Transverse colon (tissue), 4 donors: Measurements from ENCODE around the gene UBE4B. TPM values are rescaled to one million over a fixed set of nuclear protein-coding genes. Genes with fewer than 3 reads are reported as not detected.

ENCODE experiments used
- DNase-seq: peaks from one replicate; pipeline ENCODE4 v3.0.0-alpha.2; 2019
- H3K27ac ChIP-seq, 4 donors: fragments of 200-600 bp; sonication (generic); 2 replicates each; pipeline ENCODE4 v1.5.1; 2016 to 2018; ENCODE audit warnings: inconsistent platforms in 4 of 4
- H3K27me3 ChIP-seq: fragments of 200-600 bp; sonication (generic); 2 replicates; pipeline ENCODE4 v1.5.1; 2017; ENCODE audit warnings: inconsistent platforms
- H3K36me3 ChIP-seq, 4 donors: fragments of 200-600 bp; sonication (generic); 2 replicates each; pipeline ENCODE4 v1.5.1; 2017 to 2019; ENCODE audit warnings: inconsistent platforms in 4 of 4
- H3K4me1 ChIP-seq, 4 donors: fragments of 200-600 bp; sonication (generic); 2 replicates each; pipeline ENCODE4 v1.5.1; 2017 to 2020; ENCODE audit warnings: inconsistent platforms in 4 of 4
- H3K4me3 ChIP-seq, 4 donors: fragments of 200-600 bp; sonication (generic); 1 replicate in 1 of 4; 2 replicates in 3 of 4; pipeline versions ENCODE4 v1.5.1 to v1.6.1; 2017 to 2019; ENCODE audit warnings: inconsistent platforms in 4 of 4
- H3K9me3 ChIP-seq, 2 donors: fragments of 200-600 bp; sonication (generic); 2 replicates each; pipeline ENCODE4 v1.5.1; 2017 to 2019; ENCODE audit warnings: inconsistent platforms in 2 of 2
- EP300 ChIP-seq: sonication (generic); formaldehyde crosslinking; IDR thresholded peaks from one replicate; pipeline ENCODE4 v1.6.1; 2017; ENCODE audit warnings: antibody characterized with exemption, low read depth
- POLR2A ChIP-seq: fragments of 450-650 bp; IDR thresholded peaks from one replicate; pipeline ENCODE4 v1.6.1; 2016; ENCODE audit warnings: antibody characterized with exemption, mild to moderate bottlenecking, moderate library complexity
- POLR2AphosphoS5 ChIP-seq, 3 donors: sonication (generic); formaldehyde crosslinking; IDR thresholded peaks; one replicate each; pipeline ENCODE4 v1.6.1; 2016; ENCODE audit warnings: antibody characterized with exemption in 3 of 3
- WGBS, 2 donors: methylation state at CpG; one replicate each; pipeline ENCODE4 v1.1.5; 2018; ENCODE audit warnings: low coverage in 1 of 2; 5-methylcytosine and 5-hydroxymethylcytosine counted together
- in situ Hi-C, 4 donors: fragments of 200-750 bp; cut with MboI; loops; one replicate each; pipeline versions ENCODE4 v1.15.0 to v1.15.1; 2017; ENCODE audit warnings: low sequenced_read_pairs in 3 of 4, low pct_ligation_motif_present in 1 of 4, low pct_unique_long_range_greater_than_20kb in 1 of 4
- intact Hi-C: fragments of 100-400 bp; cut with DNase I; formaldehyde crosslinking; loops from one replicate; pipeline ENCODE4 v1.15.1; 2023; ENCODE audit warnings: low total_unique reads
- total RNA-seq, 4 donors: library from RNA; depleted of rRNA; stranded (reverse); fragments of >200 nt; gene quantifications; one replicate each; pipeline ENCODE4 v1.1.0, GENCODE V29; 2016
- TF ChIP-seq, protein P1 (sequence below), 5 experiments: fragments of 200-600 bp in 3 of 5; fragments of 450-650 bp in 2 of 5; sonication (generic) in 3 of 5; IDR thresholded peaks; 1 replicate in 2 of 5; 2 replicates in 3 of 5; pipeline ENCODE4 v1.5.1; 2016 to 2017; ENCODE audit warnings: antibody characterized with exemption in 5 of 5, inconsistent platforms in 3 of 5, mild to moderate bottlenecking in 2 of 5, moderate library complexity in 1 of 5

Gene UBE4B
- total RNA-seq, 4 donors from 2014 or later, result 35.1 to 145 (median 78.7) TPM

- H3K36me3 ChIP-seq, result no peaks in the 10 kb centered on the region
Observed at GRCh38 chr1:9990944-9991343, 41.8 kb upstream of the UBE4B start.

GRCh38 chr1:9992910-9993309 is 39.8 kb upstream of the UBE4B start:
- WGBS, 2 donors, result 79% methylated on average over 5 of the region's 5 CpGs; no CpG with 5 or more reads in 1 of the 2 donors
- TF ChIP-seq POLR2AphosphoS5 (IDR thresholded peaks at IDR 0.05) (no peak), POLR2A (no peak), EP300 (no peak)
- TF ChIP-seq, protein P1, sequence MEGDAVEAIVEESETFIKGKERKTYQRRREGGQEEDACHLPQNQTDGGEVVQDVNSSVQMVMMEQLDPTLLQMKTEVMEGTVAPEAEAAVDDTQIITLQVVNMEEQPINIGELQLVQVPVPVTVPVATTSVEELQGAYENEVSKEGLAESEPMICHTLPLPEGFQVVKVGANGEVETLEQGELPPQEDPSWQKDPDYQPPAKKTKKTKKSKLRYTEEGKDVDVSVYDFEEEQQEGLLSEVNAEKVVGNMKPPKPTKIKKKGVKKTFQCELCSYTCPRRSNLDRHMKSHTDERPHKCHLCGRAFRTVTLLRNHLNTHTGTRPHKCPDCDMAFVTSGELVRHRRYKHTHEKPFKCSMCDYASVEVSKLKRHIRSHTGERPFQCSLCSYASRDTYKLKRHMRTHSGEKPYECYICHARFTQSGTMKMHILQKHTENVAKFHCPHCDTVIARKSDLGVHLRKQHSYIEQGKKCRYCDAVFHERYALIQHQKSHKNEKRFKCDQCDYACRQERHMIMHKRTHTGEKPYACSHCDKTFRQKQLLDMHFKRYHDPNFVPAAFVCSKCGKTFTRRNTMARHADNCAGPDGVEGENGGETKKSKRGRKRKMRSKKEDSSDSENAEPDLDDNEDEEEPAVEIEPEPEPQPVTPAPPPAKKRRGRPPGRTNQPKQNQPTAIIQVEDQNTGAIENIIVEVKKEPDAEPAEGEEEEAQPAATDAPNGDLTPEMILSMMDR (IDR thresholded peaks at IDR 0.05), result no peak
- Histone ChIP-seq H3K36me3 (no peaks in the 10 kb centered on the region), H3K27ac (no peak overlapping the region), H3K27me3 (peaks cover 34% of the 10 kb centered on the region), H3K4me3 (no peak overlapping the region), H3K4me1 (peaks cover 0 to 15% (median 11%) of the 10 kb centered on the region in 4 donors), H3K9me3 (no peaks in the 10 kb centered on the region)
- no peak for DNase-seq
- in situ Hi-C loops (no loop called here), intact Hi-C loops (no loop called here)

More at GRCh38 chr1:9990944-9991343, 41.8 kb upstream of the UBE4B start:
- WGBS, 2 donors, result 54 to 56% methylated on average over 2 of the region's 2 CpGs
- in situ Hi-C loops (no loop called here), intact Hi-C loops (no loop called here)
- H3K27ac ChIP-seq, result no peak overlapping the region
- peaks cover 15% of the 10 kb centered on the region for H3K27me3 ChIP-seq
- H3K9me3 ChIP-seq, result no peaks in the 10 kb centered on the region
- no peak overlapping the region for H3K4me3 ChIP-seq
- TF ChIP-seq POLR2A, result no peak
- TF ChIP-seq POLR2AphosphoS5 (IDR thresholded peaks at IDR 0.05), result no peak
- TF ChIP-seq, protein P1 (IDR thresholded peaks at IDR 0.05), result no peak
- no peak for TF ChIP-seq EP300
- no peaks in the 10 kb centered on the region for H3K4me1 ChIP-seq
- no peak for DNase-seq

DNA sequence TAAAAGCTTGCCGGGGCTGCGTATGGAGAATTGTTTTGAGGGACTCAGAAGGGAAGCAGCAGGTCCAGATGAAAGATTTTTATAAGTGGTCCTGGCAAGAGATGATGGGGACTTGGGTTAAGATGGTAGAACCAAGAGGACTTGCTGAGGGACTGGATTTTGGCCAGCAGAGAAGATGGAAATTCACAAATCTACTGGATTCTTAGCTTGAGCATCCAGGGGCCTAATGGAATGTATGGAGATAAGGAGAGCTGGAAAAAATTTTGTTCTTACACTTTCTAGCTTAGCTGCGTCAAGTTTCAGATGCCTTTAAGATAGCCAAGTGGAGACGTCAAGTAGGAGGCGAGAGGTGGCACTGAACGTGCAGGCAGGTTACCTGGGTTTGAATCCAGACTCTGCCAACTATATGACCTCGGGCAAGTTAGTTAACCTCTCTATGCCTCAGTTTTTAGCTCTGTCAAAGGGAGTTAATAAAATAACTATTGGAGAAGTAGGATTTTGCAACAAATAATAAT is 39.1 kb upstream of the UBE4B start:
- Histone ChIP-seq H3K27me3 (peaks cover 41% of the 10 kb centered on the region), H3K4me3 (no peak overlapping the region), H3K36me3 (no peaks in the 10 kb centered on the region), H3K27ac (no peak overlapping the region), H3K9me3 (no peaks in the 10 kb centered on the region), H3K4me1 (peaks cover 0 to 17% (median 14%) of the 10 kb centered on the region in 4 donors)
- no peak for DNase-seq
- intact Hi-C loops (no loop called here), in situ Hi-C loops (no loop called here)
- no peak for TF ChIP-seq POLR2A
- TF ChIP-seq POLR2AphosphoS5 (IDR thresholded peaks at IDR 0.05), result no peak
- no peak for TF ChIP-seq EP300
- TF ChIP-seq, protein P1 (IDR thresholded peaks at IDR 0.05), result no peak
- WGBS, 2 donors, result 89 to 90% methylated on average over 2 to 7 of the region's 7 CpGs

DNA sequence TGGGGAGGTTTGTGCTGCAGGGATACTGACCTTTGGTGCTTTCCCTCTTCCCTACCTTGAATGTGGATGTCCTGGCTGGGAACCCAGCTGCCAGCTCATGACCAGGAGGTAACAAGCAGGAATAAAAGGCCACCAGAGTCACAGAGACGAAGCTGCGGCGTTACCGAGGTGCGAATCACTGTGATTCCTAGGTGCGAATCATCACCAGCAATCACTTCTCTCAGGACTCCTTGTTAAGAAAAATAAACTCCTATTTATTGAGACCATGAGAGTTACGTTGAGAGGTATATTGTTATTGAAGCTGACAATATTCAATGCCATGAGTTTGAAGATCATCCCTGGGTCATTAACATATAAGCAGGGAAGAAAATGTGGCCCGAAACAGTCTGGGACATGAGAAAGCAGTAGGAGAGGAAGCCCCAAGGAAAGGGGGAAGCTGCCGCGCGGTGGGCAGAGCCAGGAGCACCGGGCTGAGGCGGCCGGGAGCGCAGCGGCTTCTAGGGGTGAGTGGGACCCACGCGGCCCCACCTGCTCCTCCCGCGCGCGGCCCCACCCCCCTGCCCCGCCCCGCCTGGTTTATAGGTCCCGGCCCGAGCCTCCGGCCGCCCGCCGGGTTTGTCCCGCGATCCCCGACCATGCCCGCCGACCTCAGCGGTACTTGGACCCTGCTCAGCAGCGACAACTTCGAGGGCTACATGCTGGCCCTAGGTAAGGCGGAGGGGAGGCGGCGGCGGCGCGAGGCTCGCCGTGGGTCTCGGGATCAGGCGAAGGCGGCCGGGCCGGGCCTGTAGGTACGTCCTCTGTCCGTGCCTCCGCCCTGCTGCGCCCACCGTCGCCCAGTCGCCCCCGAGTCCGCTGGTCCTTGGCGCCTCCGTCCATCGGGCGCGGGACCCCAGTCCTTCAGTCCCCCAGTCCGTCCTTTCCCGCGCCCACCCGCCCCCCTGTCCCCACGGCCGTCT is 35.9 kb upstream of the UBE4B start, which contains the start of gene RBP7:
TSS of gene RBP7 (plus strand) at position 605 of the 959 bp plus-strand sequence. CDS start at position 636, 31 bp downstream.
- Histone ChIP-seq H3K27ac (no peak within 1 kb of the TSS), H3K36me3 (no peaks in the 10 kb centered on the region), H3K4me1 (peaks cover 0 to 17% (median 14%) of the 10 kb centered on the region in 4 donors), H3K9me3 (no peaks in the 10 kb centered on the region), H3K27me3 (peaks cover 57% of the 10 kb centered on the region), H3K4me3 (peak within 1 kb of the TSS; percentile 27 to 49 (median 42))
- peak; percentile 10 for DNase-seq
- in situ Hi-C loops (no loop called here), intact Hi-C loops (no loop called here)
- WGBS, 2 donors, result 9 to 17% methylated on average over 10 to 52 of the region's 71 CpGs
- TF ChIP-seq EP300 (no peak), POLR2AphosphoS5 (IDR thresholded peaks at IDR 0.05) (no peak), POLR2A (no peak)
- TF ChIP-seq, protein P1 (IDR thresholded peaks at IDR 0.05), result no peak
